Activated CD4-positive, alpha-beta T cell treated with anti-CD3 and anti-CD28 coated beads, Interleukin-2, amount 50 U/mL, for 48 hours (primary cell): Measurements from ENCODE around the gene CARD11.
A peak's percentile ranks its signal among the peaks of the same experiment; 100 is the strongest.
"Not testable (repeated sequence)": the region's sequence is repeated elsewhere in the genome, so short reads cannot be mapped to it uniquely, and the experiment has no call there.

Experiments
- DNase-seq, 2 experiments: peaks; one replicate each; pipeline ENCODE4 v3.0.0-alpha.2; 2020

CARD11 gene

GRCh38 chr7:2959103-2959680 lies 84.5 kb downstream of the CARD11 start:
- no peak for DNase-seq

GRCh38 chr7:2958416-2959102 lies 85.1 kb downstream of the CARD11 start:
- DNase-seq = no peak

- DNase-seq = not testable (repeated sequence)
Measured at GRCh38 chr7:2957369-2957727, 86.3 kb downstream of the CARD11 start.

- DNase-seq = peak; percentile 59 to 69
Measured at GRCh38 chr7:2956526-2957368, 86.9 kb downstream of the CARD11 start.

- DNase-seq = no peak
Measured at GRCh38 chr7:2956076-2956475, 87.6 kb downstream of the CARD11 start.

GRCh38 chr7:2955269-2955668 lies 88.4 kb downstream of the CARD11 start:
- DNase-seq = no peak

- peak; percentile 37 to 45 for DNase-seq
Measured at GRCh38 chr7:2954433-2954853, 89.2 kb downstream of the CARD11 start.

- no peak for DNase-seq
Measured at GRCh38 chr7:2953588-2954407, 89.9 kb downstream of the CARD11 start.

GRCh38 chr7:2953099-2953498 lies 90.6 kb downstream of the CARD11 start:
- DNase-seq = no peak

GRCh38 chr7:2952316-2952715 lies 91.4 kb downstream of the CARD11 start:
- no peak for DNase-seq

GRCh38 chr7:2950578-2950977 lies 93.1 kb downstream of the CARD11 start:
- DNase-seq = no peak

GRCh38 chr7:2948749-2949148 lies 94.9 kb downstream of the CARD11 start:
- DNase-seq = no peak

- no peak for DNase-seq
Measured at GRCh38 chr7:2947058-2947780, 96.4 kb downstream of the CARD11 start.

GRCh38 chr7:2945171-2945570 lies 98.5 kb downstream of the CARD11 start:
- DNase-seq = no peak

- no peak for DNase-seq
Measured at GRCh38 chr7:2944739-2945138, 98.9 kb downstream of the CARD11 start.

GRCh38 chr7:2943851-2944601 lies 99.6 kb downstream of the CARD11 start:
- DNase-seq = no peak

- no peak for DNase-seq
Measured at GRCh38 chr7:2941216-2941859, 102.3 kb downstream of the CARD11 start.

GRCh38 chr7:2940466-2940865 lies 103.2 kb downstream of the CARD11 start:
- no peak for DNase-seq

GRCh38 chr7:2939193-2939885 lies 104.3 kb downstream of the CARD11 start:
- DNase-seq = no peak

GRCh38 chr7:2938514-2939192 lies 105.0 kb downstream of the CARD11 start:
- DNase-seq = no peak
